Stimulated activated naive CD8-positive, alpha-beta T cell treated with anti-CD3 and anti-CD28 coated beads, Interleukin-15, amount 100 ng/mL, for 72 hours (primary cell): ENCODE data around the gene CSMD2.

ENCODE experiments used
- ATAC-seq: fragments of 150-1000 bp; cut with Tn5 transposase; 2 replicates; pipeline ENCODE4 v1.10.0; 2021; ENCODE audit warnings: mild to moderate bottlenecking, moderate library complexity
- DNase-seq, 2 donors: peaks; one replicate each; pipeline ENCODE4 v3.0.0; 2021 to 2022
- H3K27ac Mint-ChIP-seq, 2 donors: one replicate each; pipeline ENCODE4 v1.8.0; 2022; ENCODE audit warnings: mild to moderate bottlenecking in 2 of 2, mixed read lengths in 2 of 2, moderate library complexity in 2 of 2
- H3K27me3 Mint-ChIP-seq: one replicate; pipeline ENCODE4 v1.8.0; 2022; ENCODE audit warnings: mixed read lengths
- H3K4me1 Mint-ChIP-seq: one replicate; pipeline ENCODE4 v1.8.0; 2022; ENCODE audit warnings: mild to moderate bottlenecking, mixed read lengths
- H3K4me3 Mint-ChIP-seq, 2 donors: one replicate each; pipeline ENCODE4 v1.8.0; 2022; ENCODE audit warnings: mild to moderate bottlenecking in 2 of 2, mixed read lengths in 2 of 2, moderate library complexity in 1 of 2
- H3K9me3 Mint-ChIP-seq, 2 donors: one replicate each; pipeline ENCODE4 v1.8.0; 2022; ENCODE audit warnings: mixed read lengths in 2 of 2

CSMD2 gene

DNA sequence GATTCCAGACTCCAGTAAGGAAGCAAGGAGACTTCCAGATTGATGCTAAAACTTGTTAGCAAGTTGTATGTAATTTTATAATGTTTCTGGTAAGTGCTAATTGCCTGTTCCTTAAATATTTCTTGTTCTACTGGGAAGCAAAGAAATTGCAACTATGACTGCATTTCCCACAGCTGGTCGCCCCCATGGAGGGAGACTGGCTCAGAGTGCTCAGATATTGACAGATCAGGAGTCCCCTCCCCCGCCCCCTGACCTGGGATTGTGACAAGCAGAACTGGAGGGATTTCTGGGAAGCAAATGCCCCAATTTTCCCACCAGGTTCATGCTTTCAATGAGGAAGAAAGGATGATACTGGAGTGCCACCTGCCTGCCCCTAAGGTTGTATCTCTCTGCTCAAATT, 383.4 kb downstream of the CSMD2 start:
- Mint-ChIP-seq H3K4me1 (no peaks in the 10 kb centered on the region), H3K9me3 (no peaks in the 10 kb centered on the region), H3K27me3 (peaks cover 19% of the 10 kb centered on the region), H3K4me3 (no peak overlapping the region), H3K27ac (no peak overlapping the region)
- DNase-seq (no peak), ATAC-seq (no peak)

DNA sequence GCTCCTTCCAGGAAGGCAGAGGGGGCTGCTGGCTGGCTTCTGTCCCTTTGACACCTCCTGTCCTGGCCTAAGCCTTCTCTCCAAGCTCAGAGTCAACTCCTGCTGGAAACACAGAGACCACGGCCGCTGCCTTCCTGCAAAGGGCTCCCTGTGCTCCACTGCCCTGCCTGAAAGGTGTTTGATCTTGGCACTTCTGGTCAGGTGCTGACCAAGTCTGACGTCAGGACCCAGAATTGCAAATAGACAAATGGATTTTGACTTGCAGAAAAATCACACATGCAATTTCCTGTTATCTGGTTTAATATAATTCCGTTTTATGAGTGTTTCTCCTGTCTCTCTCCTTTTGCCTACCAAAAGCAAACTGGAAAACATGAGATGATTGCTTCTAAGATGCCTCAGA, 387.7 kb downstream of the CSMD2 start:
- Mint-ChIP-seq H3K27me3 (peaks cover 13% of the 10 kb centered on the region), H3K4me1 (no peaks in the 10 kb centered on the region), H3K9me3 (no peaks in the 10 kb centered on the region), H3K4me3 (no peak overlapping the region), H3K27ac (no peak overlapping the region)
- ATAC-seq = no peak
- no peak for DNase-seq

DNA sequence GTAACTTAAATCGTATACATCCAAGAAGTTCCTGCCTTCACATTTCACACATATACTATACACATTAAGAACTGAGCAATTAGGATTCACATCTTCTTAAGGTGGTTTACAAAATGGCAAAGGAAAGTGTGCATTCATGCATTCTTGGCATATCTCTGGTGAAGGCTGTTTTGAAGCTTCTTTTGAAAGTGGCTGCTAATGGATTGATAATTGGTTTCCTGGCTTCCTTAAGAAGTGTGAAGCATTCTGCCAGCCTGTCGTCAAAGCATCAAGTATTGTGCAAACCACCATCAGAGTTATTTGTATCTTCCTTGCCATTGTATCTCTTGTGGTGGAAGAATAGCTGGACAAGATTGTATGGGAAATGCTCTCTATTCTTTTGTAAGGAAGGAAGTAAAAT, 396.2 kb downstream of the CSMD2 start:
- H3K27me3 Mint-ChIP-seq = peaks cover 33% of the 10 kb centered on the region
- no peaks in the 10 kb centered on the region for H3K4me1 Mint-ChIP-seq
- H3K4me3 Mint-ChIP-seq = no peak overlapping the region
- no peaks in the 10 kb centered on the region for H3K9me3 Mint-ChIP-seq
- DNase-seq (no peak), ATAC-seq (no peak)
- H3K27ac Mint-ChIP-seq = no peak overlapping the region

DNA sequence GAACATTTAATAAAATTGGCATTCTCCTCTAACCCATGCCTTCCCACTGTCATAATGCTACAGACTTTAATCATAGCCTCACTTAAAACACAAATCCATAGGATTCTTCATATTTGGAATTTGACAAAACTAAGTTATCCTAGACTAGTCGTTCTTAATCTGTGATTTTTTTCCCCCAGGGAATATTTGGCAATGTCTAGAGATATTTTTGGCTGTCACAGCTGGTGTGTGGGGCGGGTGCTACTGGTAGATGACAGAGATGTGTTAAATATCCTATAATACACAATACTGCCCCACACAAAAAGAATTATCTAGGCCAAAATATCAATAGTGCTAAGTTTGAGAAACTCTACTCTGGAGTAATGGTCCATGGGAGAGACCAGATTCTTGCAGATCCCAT, 396.9 kb downstream of the CSMD2 start:
- no peak overlapping the region for H3K4me3 Mint-ChIP-seq
- H3K27ac Mint-ChIP-seq = no peak overlapping the region
- no peaks in the 10 kb centered on the region for H3K4me1 Mint-ChIP-seq
- H3K9me3 Mint-ChIP-seq = no peaks in the 10 kb centered on the region
- DNase-seq (no peak), ATAC-seq (no peak)
- peaks cover 27% of the 10 kb centered on the region for H3K27me3 Mint-ChIP-seq

DNA sequence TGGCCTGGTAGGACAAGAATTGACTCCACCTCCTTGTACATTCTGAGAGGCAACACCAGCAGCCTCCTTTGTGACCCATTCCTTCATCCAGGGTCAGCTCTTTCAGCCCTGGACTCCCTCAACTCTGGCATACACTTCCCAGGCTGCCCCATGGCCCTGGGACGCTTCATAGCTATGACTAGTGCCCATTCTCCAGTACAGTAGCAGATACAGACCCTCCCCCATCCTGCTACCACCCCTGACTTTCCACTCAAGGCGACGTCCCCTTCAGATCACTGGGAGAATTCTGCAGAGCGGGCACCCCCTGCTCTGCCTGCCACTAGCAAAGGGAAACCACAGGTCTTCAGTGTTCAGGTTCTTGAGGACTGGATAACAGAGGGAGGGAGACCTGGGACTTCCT, 400.9 kb downstream of the CSMD2 start:
- ATAC-seq (no peak), DNase-seq (no peak)
- no peaks in the 10 kb centered on the region for H3K9me3 Mint-ChIP-seq
- H3K4me1 Mint-ChIP-seq = no peaks in the 10 kb centered on the region
- H3K4me3 Mint-ChIP-seq = no peak overlapping the region
- no peak overlapping the region for H3K27ac Mint-ChIP-seq
- H3K27me3 Mint-ChIP-seq = peaks cover 14% of the 10 kb centered on the region

DNA sequence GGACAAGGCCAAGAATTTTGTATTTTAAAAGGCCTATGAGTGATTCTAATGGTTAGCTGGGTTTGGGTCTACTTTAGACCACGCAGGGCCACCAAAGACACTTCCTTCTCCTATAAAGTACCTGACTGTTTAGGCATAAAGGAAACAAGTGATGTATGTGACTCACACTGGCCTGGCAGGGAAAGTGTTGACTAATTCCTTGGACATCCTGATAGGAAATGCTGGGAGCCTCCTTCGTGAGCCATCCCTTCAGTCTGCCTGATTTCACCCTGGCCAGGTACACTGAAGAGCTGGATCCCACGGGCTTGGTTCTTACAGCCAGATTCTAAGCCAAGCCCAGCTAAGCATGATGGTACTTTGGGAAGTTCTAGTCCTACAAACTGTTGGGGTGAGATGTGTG, 401.6 kb downstream of the CSMD2 start:
- Mint-ChIP-seq H3K4me3 (no peak overlapping the region), H3K4me1 (no peaks in the 10 kb centered on the region), H3K9me3 (no peaks in the 10 kb centered on the region), H3K27me3 (peaks cover 7% of the 10 kb centered on the region), H3K27ac (no peak overlapping the region)
- no peak for ATAC-seq
- no peak for DNase-seq

DNA sequence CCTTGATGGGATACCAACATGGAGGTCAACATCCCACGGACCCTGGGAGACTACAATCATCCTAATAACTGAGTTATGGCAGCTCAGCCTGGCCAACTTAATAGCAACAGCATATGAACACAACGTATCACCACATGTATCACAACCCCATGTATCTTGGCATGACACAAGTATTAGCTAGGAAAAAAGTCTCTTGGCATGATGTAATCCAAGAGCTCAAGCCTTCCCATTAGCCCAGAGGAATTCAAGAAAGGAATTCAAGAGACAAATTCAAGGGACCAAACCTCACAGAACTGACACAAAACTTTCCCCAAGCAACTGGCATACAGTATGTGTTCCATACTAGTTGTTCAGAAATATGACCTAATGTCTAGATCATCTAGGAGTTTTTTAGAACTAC, 402.1 kb downstream of the CSMD2 start:
- Mint-ChIP-seq H3K27ac (no peak overlapping the region), H3K9me3 (no peaks in the 10 kb centered on the region), H3K27me3 (peaks cover 5% of the 10 kb centered on the region), H3K4me3 (no peak overlapping the region), H3K4me1 (no peaks in the 10 kb centered on the region)
- no peak for ATAC-seq
- no peak for DNase-seq

DNA sequence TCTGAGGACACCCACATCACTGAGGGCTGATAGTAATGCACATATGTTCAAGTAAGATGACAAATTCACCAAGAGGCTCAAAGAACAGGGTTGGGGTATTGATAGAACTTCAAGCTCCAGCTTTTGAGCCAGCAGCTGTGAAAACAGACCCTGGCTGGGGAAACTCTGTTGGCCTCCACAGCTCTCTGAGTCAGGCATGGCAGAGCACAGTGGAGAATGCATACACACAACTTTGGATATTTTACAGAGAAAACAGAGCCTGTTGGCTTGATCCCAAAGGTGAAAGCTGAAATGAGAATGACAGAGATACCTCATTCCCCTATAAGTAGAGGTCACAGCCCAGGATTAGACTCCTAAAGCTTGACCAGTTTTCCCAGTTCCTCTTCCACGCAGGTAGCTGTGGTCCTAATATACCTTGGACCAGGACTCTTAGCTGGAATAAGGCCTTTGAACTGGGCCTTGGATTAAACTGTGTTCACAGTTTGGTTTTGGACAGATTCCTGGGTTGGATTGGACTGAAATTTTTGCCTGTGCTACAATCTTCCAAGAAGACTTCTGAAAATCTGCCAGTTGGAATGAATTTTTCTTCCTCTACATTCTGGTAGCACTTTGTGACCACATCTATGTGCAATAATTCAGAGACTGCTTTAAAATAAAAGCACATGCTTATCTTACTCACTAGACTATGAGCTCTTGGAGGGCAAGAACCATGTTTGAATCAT, 402.8 kb downstream of the CSMD2 start:
- Mint-ChIP-seq H3K9me3 (no peaks in the 10 kb centered on the region), H3K4me3 (no peak overlapping the region), H3K27ac (no peak overlapping the region), H3K27me3 (peaks cover 5% of the 10 kb centered on the region), H3K4me1 (no peaks in the 10 kb centered on the region)
- no peak for DNase-seq
- no peak for ATAC-seq

DNA sequence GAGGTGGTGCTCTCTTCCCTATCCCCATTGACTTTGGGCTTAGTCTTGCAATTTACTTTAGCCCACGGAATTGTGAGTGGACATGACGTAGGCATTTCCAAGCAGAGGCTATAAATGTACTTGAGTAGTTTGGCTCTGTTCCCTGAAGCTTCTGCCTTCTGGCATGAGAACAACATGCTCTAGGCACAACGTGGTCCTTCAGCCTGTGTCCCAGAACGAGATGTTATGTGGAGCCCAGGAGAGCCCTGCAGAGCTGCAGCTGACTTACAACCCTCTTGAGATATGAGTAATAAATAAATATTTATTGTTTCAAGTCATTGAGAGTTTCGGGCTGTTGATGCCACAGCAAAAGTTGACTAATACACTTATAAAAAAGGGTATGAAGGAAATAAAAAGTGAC, 406.3 kb downstream of the CSMD2 start:
- no peaks in the 10 kb centered on the region for H3K4me1 Mint-ChIP-seq
- no peak for DNase-seq
- no peak for ATAC-seq
- H3K27me3 Mint-ChIP-seq = peaks cover 5% of the 10 kb centered on the region
- peaks cover 0 to 7% of the 10 kb centered on the region in 2 donors for H3K9me3 Mint-ChIP-seq
- no peak overlapping the region for H3K27ac Mint-ChIP-seq
- H3K4me3 Mint-ChIP-seq = no peak overlapping the region

DNA sequence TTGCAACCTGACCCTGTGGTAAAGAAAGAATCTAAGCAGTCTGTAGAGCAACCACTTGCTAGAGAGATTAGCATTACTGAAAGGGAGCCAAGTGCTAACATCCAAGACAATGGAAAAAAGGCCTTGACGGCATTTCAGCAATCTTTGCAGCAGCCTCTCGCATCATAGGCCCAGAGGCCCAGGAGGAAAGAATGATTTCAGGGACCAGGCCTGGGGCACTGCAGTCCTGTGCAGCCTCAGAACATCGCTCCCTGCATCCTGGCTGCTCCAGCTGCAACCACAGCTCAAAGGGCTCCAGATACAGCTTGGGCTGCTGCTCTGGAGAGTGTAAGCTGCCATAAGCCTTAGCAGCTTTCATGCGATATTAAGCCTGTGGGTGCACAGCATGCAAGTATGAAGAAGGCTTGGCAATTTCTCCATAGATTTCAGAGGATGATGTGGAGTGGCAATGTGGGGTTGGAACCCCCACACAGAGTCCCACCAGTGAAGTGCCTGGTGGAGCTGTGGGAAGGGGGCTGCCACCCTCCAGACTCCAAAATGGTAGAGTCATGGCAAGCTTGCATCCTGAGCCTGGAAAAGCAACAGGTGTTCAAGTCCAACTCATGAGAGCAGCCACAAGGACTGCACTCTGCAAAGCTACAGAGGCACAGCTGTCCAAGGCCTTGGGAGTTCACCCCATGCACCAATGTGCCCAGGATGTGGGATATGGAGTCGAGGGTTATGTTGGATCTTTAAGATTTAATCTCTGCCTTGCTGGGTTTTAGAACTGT, 411.8 kb downstream of the CSMD2 start:
- H3K9me3 Mint-ChIP-seq = peaks cover 10 to 28% of the 10 kb centered on the region in 2 donors
- no peak overlapping the region for H3K27ac Mint-ChIP-seq
- H3K27me3 Mint-ChIP-seq = no peaks in the 10 kb centered on the region

DNA sequence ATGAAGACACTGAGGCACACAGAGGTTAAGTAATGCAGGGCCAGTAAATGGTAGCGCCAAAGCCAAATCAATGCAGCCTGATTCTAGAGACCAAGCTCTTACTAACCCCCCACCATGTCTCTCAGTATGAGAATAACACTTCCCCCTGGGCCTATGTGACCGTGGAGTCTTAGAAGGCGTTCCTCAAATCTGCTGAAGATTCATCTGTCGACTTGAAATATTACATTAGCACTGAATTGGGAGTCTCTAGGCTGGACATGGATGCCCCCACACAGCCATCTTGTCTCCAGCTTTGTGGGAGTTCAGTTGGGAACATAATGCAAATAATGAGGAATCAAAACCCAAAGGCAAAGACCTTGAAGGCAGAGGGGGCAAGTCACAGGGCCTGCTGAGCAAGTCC, 419.1 kb downstream of the CSMD2 start:
- H3K4me3 Mint-ChIP-seq = no peak overlapping the region
- H3K9me3 Mint-ChIP-seq = no peaks in the 10 kb centered on the region
- no peak for DNase-seq
- peaks cover 22% of the 10 kb centered on the region for H3K27me3 Mint-ChIP-seq
- H3K4me1 Mint-ChIP-seq = no peaks in the 10 kb centered on the region
- no peak for ATAC-seq
- H3K27ac Mint-ChIP-seq = peak overlapping the region in 1 of 2 donors; percentile 7

More for the DNA sequence above, 411.8 kb downstream of the CSMD2 start:
- ATAC-seq (no peak), DNase-seq (no peak)
- no peaks in the 10 kb centered on the region for H3K4me1 Mint-ChIP-seq
- no peak overlapping the region for H3K4me3 Mint-ChIP-seq

DNA sequence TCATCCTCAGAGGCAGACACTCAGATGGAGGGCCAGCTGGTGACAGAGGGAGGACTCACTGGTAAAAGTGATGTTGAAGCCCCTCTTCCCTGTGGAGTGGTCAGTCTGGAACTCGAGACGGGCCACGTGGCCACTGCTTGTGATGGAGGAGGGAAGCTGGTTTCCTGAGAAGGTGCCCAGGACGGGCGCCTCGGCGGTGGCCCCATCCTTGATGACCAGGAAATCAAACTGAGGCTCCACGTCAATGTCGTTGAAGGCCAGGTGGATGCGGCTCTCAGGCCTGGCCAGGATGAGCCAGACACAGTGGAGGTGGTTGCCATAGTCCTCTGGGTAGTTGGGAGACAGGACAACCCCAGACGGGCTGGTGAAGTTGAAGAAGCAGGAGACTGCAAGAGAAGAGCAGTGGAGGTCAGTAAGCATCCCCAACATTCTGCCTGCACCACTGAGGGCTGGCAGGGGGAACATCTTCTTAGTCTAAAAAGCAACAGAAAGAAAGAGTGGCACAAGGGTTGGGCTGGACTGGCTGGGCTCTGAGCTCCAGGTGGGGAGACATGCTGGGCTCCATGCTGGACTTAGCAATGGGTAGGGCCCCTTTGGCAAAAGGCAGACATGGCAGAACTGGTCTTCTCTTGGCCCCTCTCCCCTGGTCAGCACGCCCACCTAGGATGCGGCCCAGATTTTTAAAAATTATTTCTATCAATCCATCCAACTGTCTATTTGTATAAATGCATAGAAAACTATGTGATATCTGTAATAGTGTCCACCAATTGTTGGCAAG, 421.6 kb downstream of the CSMD2 start:
- Mint-ChIP-seq H3K4me1 (no peaks in the 10 kb centered on the region), H3K4me3 (no peak overlapping the region), H3K27me3 (peaks cover 22% of the 10 kb centered on the region), H3K9me3 (no peaks in the 10 kb centered on the region), H3K27ac (no peak overlapping the region)
- DNase-seq (no peak), ATAC-seq (no peak)

DNA sequence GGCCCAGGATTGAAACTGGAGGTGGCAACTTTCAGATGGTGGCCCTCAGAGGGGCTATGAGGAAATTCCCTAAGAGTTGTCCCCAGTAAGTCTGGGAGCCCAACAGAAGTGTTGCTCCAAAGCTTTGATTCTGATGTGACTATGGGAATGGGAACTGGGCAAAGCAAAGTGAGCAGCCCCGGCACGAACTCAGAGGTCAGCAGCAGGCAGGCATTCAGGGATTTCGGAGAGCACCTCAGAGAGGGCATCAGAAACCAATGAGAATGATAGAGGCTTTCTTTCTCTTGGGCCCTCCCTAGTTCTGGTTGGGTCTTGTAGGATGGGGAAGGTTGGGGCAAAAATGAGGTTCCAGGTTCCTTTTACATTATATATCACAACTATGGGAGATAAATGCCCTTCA, 422.4 kb downstream of the CSMD2 start:
- no peak for DNase-seq
- no peak overlapping the region for H3K27ac Mint-ChIP-seq
- no peaks in the 10 kb centered on the region for H3K4me1 Mint-ChIP-seq
- no peak for ATAC-seq
- H3K4me3 Mint-ChIP-seq = no peak overlapping the region
- H3K27me3 Mint-ChIP-seq = peaks cover 22% of the 10 kb centered on the region
- H3K9me3 Mint-ChIP-seq = no peaks in the 10 kb centered on the region

DNA sequence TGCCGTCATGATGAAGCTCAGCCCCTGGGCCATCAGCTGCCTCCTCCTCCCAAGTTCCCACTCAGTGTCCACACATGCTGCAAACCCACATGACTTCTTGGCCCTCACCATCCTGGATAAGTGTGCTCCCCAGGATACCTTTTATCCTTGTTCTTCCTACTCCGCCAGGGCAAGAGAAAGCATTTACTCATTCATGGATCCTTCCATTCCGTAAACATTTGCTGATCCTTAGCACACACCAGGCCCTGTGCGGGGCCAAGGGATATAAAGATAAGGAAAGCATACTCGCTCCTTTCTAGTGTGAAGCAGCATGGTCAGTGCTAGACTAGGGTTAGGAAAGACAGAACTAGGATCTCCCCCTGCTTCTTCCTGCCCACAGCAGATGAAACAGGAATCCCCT, 423.3 kb downstream of the CSMD2 start:
- peaks cover 20% of the 10 kb centered on the region for H3K27me3 Mint-ChIP-seq
- no peak for ATAC-seq
- DNase-seq = no peak
- H3K4me1 Mint-ChIP-seq = no peaks in the 10 kb centered on the region
- H3K9me3 Mint-ChIP-seq = no peaks in the 10 kb centered on the region
- H3K27ac Mint-ChIP-seq = no peak overlapping the region
- H3K4me3 Mint-ChIP-seq = no peak overlapping the region

DNA sequence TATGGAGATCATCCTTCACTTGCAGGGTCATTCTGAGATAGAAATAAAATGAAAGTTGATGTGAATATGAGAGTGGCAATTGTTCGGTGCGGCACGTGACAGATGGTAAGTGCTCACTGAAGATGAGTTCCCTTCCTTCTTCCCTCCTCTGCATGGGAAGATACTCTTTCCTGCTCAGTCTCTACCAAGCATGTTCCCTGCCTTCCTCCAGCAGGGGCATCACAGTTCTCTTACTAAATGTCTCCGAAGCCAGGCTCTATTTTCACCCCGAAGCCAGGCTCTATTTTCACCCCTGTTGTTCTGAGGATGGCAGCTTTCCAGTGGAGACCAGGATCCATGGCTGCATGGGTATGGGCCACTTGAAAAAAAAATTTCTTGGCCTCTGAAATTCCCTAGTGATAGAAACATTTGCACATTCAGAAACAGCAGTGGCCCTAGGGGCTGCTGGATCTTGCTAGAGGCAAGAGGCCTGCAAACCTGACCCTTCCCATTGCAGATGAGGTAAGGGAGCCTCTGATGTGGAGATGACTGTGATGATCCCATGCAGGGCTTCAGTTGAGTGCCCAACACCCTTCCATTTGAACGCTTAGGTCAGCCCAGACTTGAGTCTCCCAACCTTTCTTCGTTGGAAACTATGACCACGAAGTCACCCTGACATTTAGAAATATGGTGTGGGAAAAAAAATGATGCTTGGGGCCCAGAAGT, 424.8 kb downstream of the CSMD2 start:
- ATAC-seq (no peak), DNase-seq (no peak)
- Mint-ChIP-seq H3K27ac (no peak overlapping the region), H3K27me3 (peaks cover 26% of the 10 kb centered on the region), H3K4me1 (no peaks in the 10 kb centered on the region), H3K9me3 (no peaks in the 10 kb centered on the region), H3K4me3 (no peak overlapping the region)
